ENCODE measurements around the gene ZNF197.

DNA sequence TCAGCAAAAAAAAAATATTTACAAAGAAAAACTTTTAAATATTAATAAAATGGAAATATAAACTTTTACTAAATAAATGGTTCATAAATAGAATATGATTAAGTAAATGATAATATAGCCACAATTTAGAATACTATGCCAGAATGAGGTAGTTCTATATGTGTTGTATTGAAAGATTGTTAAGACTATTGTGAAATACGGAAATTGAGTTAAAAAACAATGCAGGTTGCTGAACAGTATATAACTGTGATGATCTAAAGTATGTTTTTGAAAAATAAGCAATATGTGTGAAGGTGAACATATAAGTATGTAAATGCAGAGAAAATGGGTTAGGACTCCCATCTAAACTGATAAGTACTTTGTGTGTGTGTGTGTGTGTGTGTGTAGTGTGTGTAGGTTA is 24.9 kb downstream of the ZNF197 start:
- TF ChIP-seq, protein P1, sequence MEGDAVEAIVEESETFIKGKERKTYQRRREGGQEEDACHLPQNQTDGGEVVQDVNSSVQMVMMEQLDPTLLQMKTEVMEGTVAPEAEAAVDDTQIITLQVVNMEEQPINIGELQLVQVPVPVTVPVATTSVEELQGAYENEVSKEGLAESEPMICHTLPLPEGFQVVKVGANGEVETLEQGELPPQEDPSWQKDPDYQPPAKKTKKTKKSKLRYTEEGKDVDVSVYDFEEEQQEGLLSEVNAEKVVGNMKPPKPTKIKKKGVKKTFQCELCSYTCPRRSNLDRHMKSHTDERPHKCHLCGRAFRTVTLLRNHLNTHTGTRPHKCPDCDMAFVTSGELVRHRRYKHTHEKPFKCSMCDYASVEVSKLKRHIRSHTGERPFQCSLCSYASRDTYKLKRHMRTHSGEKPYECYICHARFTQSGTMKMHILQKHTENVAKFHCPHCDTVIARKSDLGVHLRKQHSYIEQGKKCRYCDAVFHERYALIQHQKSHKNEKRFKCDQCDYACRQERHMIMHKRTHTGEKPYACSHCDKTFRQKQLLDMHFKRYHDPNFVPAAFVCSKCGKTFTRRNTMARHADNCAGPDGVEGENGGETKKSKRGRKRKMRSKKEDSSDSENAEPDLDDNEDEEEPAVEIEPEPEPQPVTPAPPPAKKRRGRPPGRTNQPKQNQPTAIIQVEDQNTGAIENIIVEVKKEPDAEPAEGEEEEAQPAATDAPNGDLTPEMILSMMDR (conservative IDR thresholded peaks at IDR 0.05; ENCODE audit: low read length), result no peak
- no peak for TF ChIP-seq EZH2phosphoT487 (IDR thresholded peaks at IDR 0.05; ENCODE audit: borderline replicate concordance, low read depth, low read length)

Measured in OCI-LY7 (cell line).